Stimulated activated CD4-positive, alpha-beta T cell treated with anti-CD3 and anti-CD28 coated beads, Interleukin-12 subunit alpha, Interleukin-12 subunit beta, amount 100 ng/mL, for 24 hours (primary cell): Measurements from ENCODE around the gene ANKRD34B.

Source experiments
- DNase-seq, 2 experiments: peaks; one replicate each; pipeline ENCODE4 v3.0.0-alpha.2; 2020; ENCODE audit warnings: low read depth in 2 of 2

ANKRD34B gene

GRCh38 chr5:80569086-80569960 lies 757 bp downstream of the ANKRD34B start:
- DNase-seq, result no peak

DNA sequence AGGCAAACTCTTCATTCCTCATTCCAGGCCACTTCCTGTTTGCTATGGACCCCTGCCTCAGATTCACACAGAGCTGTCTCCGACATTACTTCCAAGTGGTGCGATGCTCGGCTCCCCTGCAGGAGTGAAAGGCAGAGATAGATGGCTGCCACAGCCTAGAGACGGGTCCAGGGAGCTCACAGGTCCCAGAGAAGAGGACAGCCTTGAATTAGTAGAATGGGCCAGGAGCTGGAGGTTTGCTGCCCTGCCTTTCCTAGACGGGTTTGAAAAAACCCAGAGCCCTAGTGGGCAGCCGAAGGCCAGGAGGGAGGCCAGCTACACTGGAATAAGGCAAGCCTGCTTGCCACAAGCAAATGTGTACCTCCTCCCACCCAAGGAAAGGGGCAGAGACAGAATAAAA lies 1.8 kb downstream of the ANKRD34B start:
- no peak for DNase-seq

GRCh38 chr5:80566711-80567259 lies 3.3 kb downstream of the ANKRD34B start:
- no peak for DNase-seq

GRCh38 chr5:80565330-80565729 lies 4.8 kb downstream of the ANKRD34B start:
- DNase-seq, result no peak

GRCh38 chr5:80559244-80559643 lies 10.8 kb downstream of the ANKRD34B start:
- DNase-seq, result no peak

GRCh38 chr5:80555099-80555498 lies 15.0 kb downstream of the ANKRD34B start:
- DNase-seq, result no peak

- DNase-seq, result no peak
These were observed 15.4 kb downstream of the ANKRD34B start for GRCh38 chr5:80554646-80555045.

DNA sequence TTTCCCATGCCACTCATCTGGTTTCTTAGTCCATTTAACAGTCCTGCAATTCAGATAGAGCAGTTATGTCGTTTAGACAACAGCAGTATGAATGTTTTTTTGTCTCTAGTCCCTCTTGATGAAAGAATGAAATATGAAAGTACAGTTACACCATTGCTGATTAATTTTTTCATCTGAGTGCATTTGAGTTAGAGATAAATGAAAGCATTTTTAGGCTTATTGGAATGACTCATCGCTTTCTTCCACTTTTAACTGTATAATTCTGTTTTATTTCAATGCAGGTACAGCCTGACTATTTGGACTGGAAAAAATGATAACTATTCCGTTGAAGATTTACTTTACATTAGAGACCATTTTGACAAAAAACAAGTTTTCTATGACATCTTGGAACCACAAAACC lies 28.7 kb downstream of the ANKRD34B start:
- no peak for DNase-seq

DNA sequence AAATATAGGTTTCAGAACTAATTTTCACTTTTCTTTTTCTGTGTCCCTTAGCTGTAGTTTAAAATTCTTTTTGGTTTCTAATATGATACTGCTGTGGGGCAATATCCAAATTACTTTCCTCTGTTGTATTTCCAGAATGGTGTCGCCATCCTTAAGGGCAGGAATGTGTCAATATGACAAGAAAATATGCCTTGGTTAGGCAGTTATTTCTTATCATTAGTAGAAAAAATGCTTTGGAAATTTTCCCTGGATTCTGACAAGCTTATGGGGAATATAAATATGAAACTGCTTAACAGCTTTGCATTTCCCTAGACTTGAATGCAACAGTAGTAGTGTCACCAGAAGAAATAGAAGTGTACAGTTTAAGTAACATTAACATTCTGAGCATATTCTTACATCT lies 29.4 kb downstream of the ANKRD34B start:
- DNase-seq, result no peak

DNA sequence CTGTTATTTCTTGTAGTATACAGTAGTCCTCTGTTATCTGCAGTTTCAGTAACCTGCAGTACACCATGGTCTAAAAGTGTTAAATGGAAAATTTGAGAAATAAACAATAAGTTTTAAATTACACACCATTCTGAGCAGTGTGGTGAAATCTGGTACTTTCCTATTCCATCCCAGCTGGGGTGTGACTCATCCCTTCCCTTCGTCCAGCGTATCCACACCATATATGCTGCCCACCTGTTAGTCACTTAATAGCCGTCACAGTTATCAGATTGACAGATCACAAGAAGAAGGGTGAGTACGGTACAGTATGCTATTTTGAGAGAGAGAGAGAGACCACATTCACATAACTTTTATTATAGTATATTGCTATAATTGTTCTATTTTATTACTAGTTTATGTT lies 53.3 kb downstream of the ANKRD34B start:
- peak in 1 of 2 experiments; percentile 20 for DNase-seq

DNA sequence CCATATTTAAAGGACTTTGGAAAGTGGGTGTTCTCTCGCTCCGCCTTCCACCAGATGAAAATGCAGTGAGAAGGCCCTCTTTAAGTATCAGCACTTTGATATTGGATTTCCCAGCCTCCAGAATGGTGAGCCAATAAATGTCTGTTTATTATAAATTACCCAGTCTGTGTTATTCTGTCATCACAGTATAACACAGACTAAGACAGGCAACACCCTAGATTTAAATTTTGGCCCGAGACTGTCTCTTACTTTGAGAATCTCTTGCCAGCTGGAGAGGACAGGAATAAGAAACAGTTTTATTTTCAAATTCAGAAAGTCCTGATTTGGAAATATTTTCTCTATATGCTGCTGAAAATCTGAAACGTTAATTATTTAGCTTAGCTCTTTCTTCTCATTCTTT lies 60.7 kb downstream of the ANKRD34B start:
- DNase-seq, result no peak

DNA sequence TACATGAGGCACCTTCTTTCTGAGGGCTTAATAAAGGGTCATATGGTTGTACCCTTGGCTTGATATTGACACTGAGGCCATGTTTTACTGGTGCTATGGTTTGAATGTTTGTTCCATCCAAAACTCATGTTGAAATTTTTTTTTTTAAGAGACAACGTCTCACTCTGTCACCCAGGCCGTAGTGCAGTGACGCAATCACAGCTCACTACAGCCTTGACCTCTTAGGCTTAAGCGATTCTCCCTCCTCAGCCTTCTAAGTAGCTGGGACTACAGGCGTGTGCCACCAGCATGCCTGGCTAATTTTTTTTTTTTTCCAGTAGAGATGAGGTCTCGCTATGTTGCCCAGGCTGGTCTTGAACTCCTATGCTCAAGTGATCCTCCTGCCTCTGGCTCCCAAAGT lies 61.2 kb downstream of the ANKRD34B start:
- no peak for DNase-seq

DNA sequence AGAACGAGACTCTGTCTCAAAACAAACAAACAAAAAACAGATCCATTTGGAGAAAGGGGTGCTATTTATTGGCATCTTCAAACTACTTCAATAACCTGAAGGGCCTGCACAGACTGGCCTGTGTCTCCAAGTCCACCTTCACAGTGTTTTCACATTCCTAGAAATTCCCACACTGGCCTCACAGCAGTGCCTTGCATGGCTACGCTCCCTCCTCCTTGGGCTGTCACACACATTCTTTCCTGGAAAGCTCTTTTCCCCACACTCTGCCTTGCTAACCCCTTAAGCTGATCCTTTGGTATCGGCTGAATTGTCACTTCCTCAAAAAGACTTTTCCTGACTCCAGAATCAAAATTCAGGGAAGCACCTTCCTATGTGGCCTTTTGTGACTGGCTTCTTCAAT lies 62.4 kb downstream of the ANKRD34B start:
- no peak for DNase-seq
